Amniotic epithelial cell (primary cell): ENCODE results near the gene RDH16.
"Not testable (repeated sequence)": the region's sequence is repeated elsewhere in the genome, so short reads cannot be mapped to it uniquely, and the experiment has no call there.

ENCODE experiments used
- DNase-seq: peaks from one replicate; pipeline ENCODE4 v3.0.0-alpha.2; 2010; ENCODE audit warnings: low read depth

RDH16 gene

GRCh38 chr12:56921346-56921745 is 36.1 kb downstream of the RDH16 start:
- DNase-seq = no peak

GRCh38 chr12:56918139-56918538 is 39.3 kb downstream of the RDH16 start:
- not testable (repeated sequence) for DNase-seq

GRCh38 chr12:56916996-56917333 is 40.4 kb downstream of the RDH16 start:
- DNase-seq = no peak

- DNase-seq = no peak
Observed at GRCh38 chr12:56916296-56916995, 41.0 kb downstream of the RDH16 start.

GRCh38 chr12:56914724-56915123 is 42.7 kb downstream of the RDH16 start:
- no peak for DNase-seq

GRCh38 chr12:56914256-56914655 is 43.2 kb downstream of the RDH16 start:
- no peak for DNase-seq

GRCh38 chr12:56909403-56909802 is 48.0 kb downstream of the RDH16 start:
- DNase-seq = not testable (repeated sequence)

GRCh38 chr12:56908136-56908535 is 49.3 kb downstream of the RDH16 start:
- DNase-seq = no peak

- DNase-seq = no peak
Observed at GRCh38 chr12:56905852-56906251, 51.6 kb downstream of the RDH16 start.

GRCh38 chr12:56903374-56903773 is 54.0 kb downstream of the RDH16 start:
- no peak for DNase-seq
